ENCODE measurements around the gene ARSA.

GRCh38 chr22:50607659-50608020 is 20.3 kb downstream of the ARSA start:
- TF ChIP-seq, protein P1, sequence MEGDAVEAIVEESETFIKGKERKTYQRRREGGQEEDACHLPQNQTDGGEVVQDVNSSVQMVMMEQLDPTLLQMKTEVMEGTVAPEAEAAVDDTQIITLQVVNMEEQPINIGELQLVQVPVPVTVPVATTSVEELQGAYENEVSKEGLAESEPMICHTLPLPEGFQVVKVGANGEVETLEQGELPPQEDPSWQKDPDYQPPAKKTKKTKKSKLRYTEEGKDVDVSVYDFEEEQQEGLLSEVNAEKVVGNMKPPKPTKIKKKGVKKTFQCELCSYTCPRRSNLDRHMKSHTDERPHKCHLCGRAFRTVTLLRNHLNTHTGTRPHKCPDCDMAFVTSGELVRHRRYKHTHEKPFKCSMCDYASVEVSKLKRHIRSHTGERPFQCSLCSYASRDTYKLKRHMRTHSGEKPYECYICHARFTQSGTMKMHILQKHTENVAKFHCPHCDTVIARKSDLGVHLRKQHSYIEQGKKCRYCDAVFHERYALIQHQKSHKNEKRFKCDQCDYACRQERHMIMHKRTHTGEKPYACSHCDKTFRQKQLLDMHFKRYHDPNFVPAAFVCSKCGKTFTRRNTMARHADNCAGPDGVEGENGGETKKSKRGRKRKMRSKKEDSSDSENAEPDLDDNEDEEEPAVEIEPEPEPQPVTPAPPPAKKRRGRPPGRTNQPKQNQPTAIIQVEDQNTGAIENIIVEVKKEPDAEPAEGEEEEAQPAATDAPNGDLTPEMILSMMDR (IDR thresholded peaks at IDR 0.05; ENCODE audit: extremely low read depth in 1 of 2, insufficient read depth in 1 of 2, low read depth in 1 of 2, low read length in 2 of 2): no peak
- TF ChIP-seq EZH2 (IDR thresholded peaks at IDR 0.05; ENCODE audit: borderline replicate concordance, low read depth, low read length, severe bottlenecking): no peak
- no peak for TF ChIP-seq POLR2AphosphoS5 (IDR thresholded peaks at IDR 0.05; ENCODE audit: insufficient read depth, low read depth, low read length)
- TF ChIP-seq MYC (IDR thresholded peaks at IDR 0.05; ENCODE audit: low read depth, low read length): no peak
- TF ChIP-seq POLR2A (IDR thresholded peaks at IDR 0.05; ENCODE audit: low read depth, low read length): no peak
- TF ChIP-seq JUN (IDR thresholded peaks at IDR 0.05; ENCODE audit: borderline replicate concordance, insufficient read depth, insufficient read length, low read depth): no peak
- TF ChIP-seq MAX (IDR thresholded peaks at IDR 0.05; ENCODE audit: insufficient read depth, insufficient read length): no peak
- no peak for TF ChIP-seq GATA2 (IDR thresholded peaks at IDR 0.05; ENCODE audit: insufficient read depth, insufficient read length, low read depth, low read length)
